ENCODE data around the gene TRIM41. TPM values are rescaled to one million over a fixed set of nuclear protein-coding genes. Genes with fewer than 3 reads are reported as not detected.
"Not testable (repeated sequence)": the region's sequence is repeated elsewhere in the genome, so short reads cannot be mapped to it uniquely, and the experiment has no call there.

The TRIM41 gene
- 22.1 TPM for total RNA-seq
- long read RNA-seq, partial matches to known transcripts: 0 of 11 reads
- long read RNA-seq, other reads (novel, unspliced or antisense): 8 of 11 reads

- peak; percentile 100 for DNase-seq (ENCODE audit: low spot score)
These were observed at the start of gene TRIM41 for GRCh38 chr5:181223058-181223728. Gene TRIM41 (plus strand): TSS chr5:181223281. CDS start chr5:181224000, 719 bp downstream.

DNA sequence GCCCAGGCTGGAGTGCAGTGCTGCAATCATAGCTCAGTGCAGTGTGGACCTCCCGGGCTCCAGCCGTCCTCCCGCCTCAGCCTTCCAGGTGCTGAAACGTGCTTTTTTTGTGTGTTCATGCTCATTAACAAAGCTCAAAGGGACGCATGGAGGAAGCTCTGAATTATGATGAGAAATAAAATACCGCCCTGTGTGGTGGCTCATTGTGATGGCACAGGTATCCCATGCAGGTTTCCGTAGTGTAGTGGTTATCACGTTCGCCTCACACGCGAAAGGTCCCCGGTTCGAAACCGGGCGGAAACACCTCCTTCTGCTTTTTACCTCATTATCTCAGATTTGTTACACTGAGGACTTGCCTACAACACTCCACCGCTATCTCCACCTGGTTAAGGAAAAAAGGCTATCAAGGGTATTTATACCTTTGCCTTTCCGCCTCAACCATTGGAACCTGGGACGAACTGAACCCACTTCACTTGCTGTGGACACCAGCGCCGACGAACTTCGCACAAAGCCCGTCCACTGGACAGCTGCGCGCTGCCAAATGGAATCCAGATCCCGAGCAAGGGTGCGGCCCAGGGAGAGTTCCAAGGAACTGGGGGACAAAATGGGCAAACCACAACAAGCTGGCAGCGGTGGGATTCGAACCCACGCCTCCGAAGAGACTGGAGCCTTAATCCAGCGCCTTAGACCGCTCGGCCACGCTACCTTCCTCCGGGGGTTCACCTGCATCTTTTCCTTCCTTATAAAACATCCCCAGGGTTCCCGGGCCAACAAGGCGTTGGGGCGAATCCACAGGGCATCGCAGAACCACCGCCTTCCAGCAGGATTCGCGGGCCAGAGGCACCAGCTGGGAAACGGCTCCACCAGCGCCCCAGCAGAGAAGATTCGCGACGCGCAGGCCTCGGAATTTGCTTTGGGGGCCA lies 49.4 kb upstream of the TRIM41 start:
- DNase-seq (ENCODE audit: low spot score): no peak

GRCh38 chr5:181176254-181176952 lies 46.7 kb upstream of the TRIM41 start:
- DNase-seq (ENCODE audit: low spot score): no peak

- not testable (repeated sequence) for DNase-seq (ENCODE audit: low spot score)
These were observed 45.5 kb upstream of the TRIM41 start for GRCh38 chr5:181177559-181177958.

GRCh38 chr5:181181650-181182565 lies 41.2 kb upstream of the TRIM41 start:
- DNase-seq (ENCODE audit: low spot score): no peak

DNA sequence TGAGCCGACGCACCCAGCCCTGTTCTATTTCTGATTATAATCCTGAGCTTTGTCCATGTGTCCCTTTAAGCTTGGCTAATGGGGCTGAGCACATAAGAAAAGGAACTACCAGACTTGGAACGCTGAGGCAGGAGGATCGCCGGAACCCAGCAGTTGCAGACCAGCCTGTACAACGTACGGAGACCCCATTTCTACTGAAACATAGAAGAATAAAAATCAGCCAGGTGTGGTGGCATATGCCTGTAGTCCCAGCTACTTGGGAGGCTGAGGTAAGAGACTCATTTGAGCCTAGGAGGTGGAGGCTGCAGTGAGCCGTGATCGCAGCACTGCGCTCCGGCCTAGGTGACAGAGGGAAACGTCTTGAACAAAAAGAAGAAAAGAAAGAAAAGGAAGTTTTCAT lies 40.4 kb upstream of the TRIM41 start:
- no peak for DNase-seq (ENCODE audit: low spot score)

GRCh38 chr5:181184845-181185216 lies 38.2 kb upstream of the TRIM41 start:
- DNase-seq (ENCODE audit: low spot score): no peak

DNA sequence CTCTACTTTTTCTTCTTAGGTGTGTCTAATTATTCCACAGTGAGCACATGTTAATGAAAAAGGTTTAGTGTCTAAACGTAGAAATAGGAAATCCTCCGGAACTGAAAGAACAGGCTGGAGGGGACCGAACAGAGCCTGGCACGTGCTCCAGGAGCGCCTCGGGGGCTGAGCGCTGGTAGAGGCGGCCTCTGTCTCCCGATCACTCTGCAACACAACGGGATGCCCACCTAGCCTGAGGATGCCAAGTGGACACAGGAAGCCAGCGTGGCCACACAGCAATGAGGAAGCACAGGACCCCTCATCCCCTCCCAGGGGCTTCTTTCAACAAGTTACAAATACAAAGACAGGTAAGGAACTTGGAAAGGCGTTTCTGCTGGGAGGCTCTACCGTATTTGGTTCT lies 37.5 kb upstream of the TRIM41 start:
- no peak for DNase-seq (ENCODE audit: low spot score)

DNA sequence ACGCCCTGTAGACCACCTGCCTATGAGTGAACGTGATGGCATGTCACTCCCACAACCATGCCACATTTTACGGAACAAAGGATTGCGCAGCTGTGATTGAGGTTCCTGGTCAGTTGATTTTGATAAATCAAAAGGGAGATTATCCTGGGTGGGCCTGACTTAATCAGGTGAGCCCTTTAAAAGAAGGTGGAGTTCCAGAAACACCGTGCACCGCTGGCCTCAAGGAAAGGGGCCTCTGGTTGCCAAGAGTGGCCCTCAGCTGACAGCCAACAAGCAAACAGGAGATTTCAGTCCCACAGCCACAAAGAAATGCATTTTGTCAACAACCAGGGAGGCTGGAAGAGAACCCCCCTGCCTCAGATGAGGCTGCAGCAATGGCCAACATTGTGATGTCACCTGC lies 37.1 kb upstream of the TRIM41 start:
- no peak for DNase-seq (ENCODE audit: low spot score)

- DNase-seq (ENCODE audit: low spot score): no peak
These were observed 36.0 kb upstream of the TRIM41 start for GRCh38 chr5:181186986-181187499.

DNA sequence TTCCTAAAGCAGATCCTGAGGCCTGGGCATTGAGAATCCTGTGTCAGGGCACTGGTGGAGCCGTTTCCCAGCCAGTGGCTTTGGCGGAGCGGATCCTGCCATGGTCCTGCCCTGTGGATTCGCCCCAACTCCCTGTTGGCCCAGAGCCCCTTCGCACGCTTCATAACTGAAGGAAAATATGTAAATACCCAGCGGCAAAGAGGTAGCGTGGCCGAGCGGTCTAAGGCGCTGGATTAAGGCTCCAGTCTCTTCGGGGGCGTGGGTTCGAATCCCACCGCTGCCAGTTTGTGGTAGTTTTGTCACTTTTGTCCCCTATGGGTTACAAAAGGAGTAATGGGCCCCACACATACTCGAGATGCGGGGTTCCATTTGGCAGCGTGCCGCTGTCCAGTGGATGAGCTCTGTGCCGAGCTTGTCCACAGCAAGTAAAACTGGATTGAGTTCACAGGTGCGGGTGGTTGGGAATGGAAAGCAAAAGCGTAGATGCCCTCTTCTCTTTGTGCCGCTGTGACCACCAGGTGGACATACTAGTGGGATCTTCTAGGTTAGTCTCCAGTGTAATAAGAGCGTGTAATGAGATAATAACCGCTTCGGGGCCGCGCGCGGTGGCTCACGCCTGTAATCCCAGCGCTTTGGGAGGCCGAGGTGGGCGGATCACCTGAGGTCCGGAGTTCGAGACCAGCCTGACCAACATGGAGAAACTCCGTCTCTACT lies 35.4 kb upstream of the TRIM41 start:
- no peak for DNase-seq (ENCODE audit: low spot score)

DNA sequence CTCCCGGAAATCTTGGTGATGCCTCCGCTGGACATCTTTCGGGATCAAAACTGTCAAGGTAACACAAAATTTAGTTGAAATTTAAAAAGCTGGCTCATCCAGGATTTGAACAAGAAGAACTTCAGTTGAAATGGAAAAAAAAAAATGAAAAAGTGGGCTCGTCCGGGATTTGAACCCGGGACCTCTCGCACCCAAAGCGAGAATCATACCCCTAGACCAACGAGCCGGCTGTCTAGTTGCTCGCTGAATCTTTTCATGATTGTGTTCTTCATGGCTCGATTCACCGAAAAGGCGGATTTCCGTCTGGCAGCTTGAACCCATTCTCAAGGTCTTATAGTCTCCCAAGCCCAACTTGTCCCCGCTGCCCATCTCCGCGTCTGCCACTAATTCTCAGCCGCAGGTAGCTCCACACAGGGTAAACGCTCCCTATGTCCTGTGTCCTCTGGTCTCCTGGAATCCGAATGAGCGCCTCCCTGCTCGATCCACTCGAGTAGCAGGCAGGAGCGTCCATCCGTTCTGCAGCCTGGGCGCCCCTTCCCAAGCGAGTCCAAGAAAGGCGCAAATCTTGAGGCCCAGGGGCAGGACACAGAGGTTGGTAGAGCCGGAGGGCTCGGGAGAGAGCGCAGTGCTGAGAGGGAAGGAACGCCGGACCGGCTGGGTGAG lies 34.2 kb upstream of the TRIM41 start:
- DNase-seq (ENCODE audit: low spot score): no peak

GRCh38 chr5:181189363-181189961 lies 33.6 kb upstream of the TRIM41 start:
- DNase-seq (ENCODE audit: low spot score): peak; percentile 89

GRCh38 chr5:181189962-181190710 lies 32.9 kb upstream of the TRIM41 start:
- DNase-seq (ENCODE audit: low spot score): peak; percentile 87

DNA sequence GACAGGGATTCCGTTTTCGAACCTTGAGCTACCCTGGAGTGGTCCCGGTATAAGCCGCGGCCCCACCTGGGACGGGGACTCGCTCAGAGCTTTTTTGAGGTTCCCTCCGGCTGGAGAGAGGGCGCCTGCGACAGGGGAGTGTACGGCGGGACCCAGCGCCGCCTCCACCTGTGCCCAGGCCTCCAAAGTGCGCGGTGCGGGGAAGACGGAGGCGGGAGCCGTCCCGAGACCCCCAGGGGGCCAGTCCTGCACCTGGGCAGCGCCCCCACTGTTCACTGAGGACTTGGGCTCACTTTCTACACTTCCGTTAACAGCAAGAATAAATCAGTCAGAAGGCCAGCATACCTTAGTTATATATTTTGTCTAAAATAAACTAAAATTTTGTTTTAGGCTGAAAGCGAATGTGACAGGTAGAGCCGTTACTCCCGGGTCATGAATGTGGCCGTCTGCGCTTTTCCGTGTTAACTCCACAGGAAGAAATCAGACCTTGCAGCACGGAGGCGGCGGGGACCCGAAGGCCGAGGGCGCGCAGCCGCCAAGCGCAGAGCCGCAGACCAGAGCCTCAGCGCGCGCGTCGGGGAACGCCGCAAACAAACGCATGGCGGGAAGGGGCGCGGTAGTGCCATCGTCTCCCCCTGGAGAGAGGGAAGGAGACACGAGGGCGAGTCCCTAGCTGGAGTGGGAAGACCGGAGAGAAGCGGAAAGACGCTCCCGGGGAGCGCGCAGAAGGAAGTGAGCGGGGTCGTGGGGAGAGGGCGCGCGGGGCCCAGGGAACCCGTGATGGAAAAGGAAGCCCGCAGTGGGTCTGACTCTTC lies 32.2 kb upstream of the TRIM41 start:
- DNase-seq (ENCODE audit: low spot score): peak; percentile 90

- DNase-seq (ENCODE audit: low spot score): peak; percentile 98
These were observed 31.4 kb upstream of the TRIM41 start for GRCh38 chr5:181191526-181192336.

Measured in mesenteric fat pad (tissue), 1 donor.